Ramos (cell line): ENCODE results near the gene CALML6.

ENCODE experiments used
- in situ Hi-C: fragments of 300-500 bp; cut with MboI; formaldehyde crosslinking; loops from one replicate; pipeline ENCODE4 v1.14.3; 2022; ENCODE audit warnings: low sequenced_read_pairs; ENCODE audit not compliant: unreplicated experiment

CALML6 gene

GRCh38 chr1:1959459-1959839 is 44.4 kb downstream of the CALML6 start:
- in situ Hi-C loops: loop anchor here (25.0 kb wide), 1 partner anchor 828 kb away; no protein-coding TSS in a partner anchor

- in situ Hi-C loops: loop anchor here (25.0 kb wide), 1 partner anchor 827 kb away; no protein-coding TSS in a partner anchor
Measured at GRCh38 chr1:1959840-1960479, 44.9 kb downstream of the CALML6 start.

- in situ Hi-C loops: loop anchor here (25.0 kb wide), 1 partner anchor 827 kb away; no protein-coding TSS in a partner anchor
Measured at GRCh38 chr1:1960480-1961196, 45.6 kb downstream of the CALML6 start.

- in situ Hi-C loops: loop anchor here (25.0 kb wide), 1 partner anchor 825 kb away; no protein-coding TSS in a partner anchor
Measured at GRCh38 chr1:1962752-1963151, 47.7 kb downstream of the CALML6 start.

GRCh38 chr1:1963570-1963969 is 48.5 kb downstream of the CALML6 start:
- in situ Hi-C loops: loop anchor here (25.0 kb wide), 1 partner anchor 824 kb away; no protein-coding TSS in a partner anchor

GRCh38 chr1:1964811-1965210 is 49.8 kb downstream of the CALML6 start:
- in situ Hi-C loops: loop anchor here (25.0 kb wide), 1 partner anchor 822 kb away; no protein-coding TSS in a partner anchor

GRCh38 chr1:1965546-1965945 is 50.5 kb downstream of the CALML6 start:
- in situ Hi-C loops: loop anchor here (25.0 kb wide), 1 partner anchor 822 kb away; no protein-coding TSS in a partner anchor

GRCh38 chr1:1966071-1966740 is 51.1 kb downstream of the CALML6 start:
- in situ Hi-C loops: loop anchor here (25.0 kb wide), 1 partner anchor 821 kb away; no protein-coding TSS in a partner anchor
